ENCODE results near the gene LMLN. TPM values are rescaled to one million over a fixed set of nuclear protein-coding genes. Genes with fewer than 3 reads are reported as not detected.

Gene LMLN
- total RNA-seq, 3 donors from 2014 or later = 3.9 to 12.0 (median 5.0) TPM

DNA sequence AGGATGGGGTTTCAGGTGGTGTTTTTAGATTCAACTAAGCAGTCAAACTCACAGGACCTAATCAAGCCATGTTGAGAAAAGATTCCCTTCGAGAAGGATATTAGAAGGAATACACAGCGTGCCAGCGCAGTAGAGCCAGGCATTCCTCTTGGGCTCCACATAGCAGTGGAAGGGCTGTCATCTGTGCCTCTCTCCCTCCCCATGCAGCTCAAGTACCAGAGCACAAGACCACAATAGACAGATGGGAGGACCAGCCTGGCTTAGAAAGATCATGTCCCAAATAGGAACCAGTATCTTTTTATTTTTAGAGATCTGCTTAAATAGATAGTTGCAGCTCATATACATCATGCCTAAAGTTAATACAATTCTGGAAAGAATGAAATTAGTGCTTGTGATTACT lies 37.9 kb downstream of the LMLN start:
- Histone ChIP-seq H3K27me3 (no peaks in the 10 kb centered on the region), H3K4me3 (no peak overlapping the region), H3K36me3 (no peaks in the 10 kb centered on the region), H3K9me3 (no peaks in the 10 kb centered on the region), H3K4me1 (no peaks in the 10 kb centered on the region), H3K27ac (no peak overlapping the region)
- DNase-seq (ENCODE audit: low spot score in 2 of 2) = no peak
- intact Hi-C loops (cut with DNase I; ENCODE audit: low total_unique reads) = no loop called here
- TF ChIP-seq, protein P1, sequence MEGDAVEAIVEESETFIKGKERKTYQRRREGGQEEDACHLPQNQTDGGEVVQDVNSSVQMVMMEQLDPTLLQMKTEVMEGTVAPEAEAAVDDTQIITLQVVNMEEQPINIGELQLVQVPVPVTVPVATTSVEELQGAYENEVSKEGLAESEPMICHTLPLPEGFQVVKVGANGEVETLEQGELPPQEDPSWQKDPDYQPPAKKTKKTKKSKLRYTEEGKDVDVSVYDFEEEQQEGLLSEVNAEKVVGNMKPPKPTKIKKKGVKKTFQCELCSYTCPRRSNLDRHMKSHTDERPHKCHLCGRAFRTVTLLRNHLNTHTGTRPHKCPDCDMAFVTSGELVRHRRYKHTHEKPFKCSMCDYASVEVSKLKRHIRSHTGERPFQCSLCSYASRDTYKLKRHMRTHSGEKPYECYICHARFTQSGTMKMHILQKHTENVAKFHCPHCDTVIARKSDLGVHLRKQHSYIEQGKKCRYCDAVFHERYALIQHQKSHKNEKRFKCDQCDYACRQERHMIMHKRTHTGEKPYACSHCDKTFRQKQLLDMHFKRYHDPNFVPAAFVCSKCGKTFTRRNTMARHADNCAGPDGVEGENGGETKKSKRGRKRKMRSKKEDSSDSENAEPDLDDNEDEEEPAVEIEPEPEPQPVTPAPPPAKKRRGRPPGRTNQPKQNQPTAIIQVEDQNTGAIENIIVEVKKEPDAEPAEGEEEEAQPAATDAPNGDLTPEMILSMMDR (IDR thresholded peaks at IDR 0.05) = no peak
- TF ChIP-seq POLR2AphosphoS5 (IDR thresholded peaks at IDR 0.05) (no peak), POLR2A (IDR thresholded peaks at IDR 0.05) (no peak)

DNA sequence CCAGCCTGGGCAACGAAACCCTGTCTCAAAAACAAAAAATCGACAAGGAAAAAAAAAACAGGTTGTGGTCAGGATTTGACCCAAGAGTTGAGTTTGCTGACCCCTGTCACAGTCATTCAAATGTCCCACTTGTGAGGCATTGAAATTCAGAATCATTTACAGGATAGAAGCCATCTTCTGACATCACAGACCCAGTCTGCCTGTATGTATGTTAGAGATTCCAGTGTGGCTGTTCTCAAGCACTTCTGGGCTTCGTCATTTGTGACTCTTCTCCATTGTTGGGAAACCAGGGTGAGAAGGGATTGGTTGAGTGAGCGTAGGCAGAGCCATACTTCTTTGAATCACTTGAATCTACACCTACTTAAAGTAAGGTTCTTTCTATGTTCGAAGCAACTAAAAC lies 57.1 kb downstream of the LMLN start:
- DNase-seq (ENCODE audit: low spot score in 2 of 2) = no peak
- H3K4me3 ChIP-seq = no peak overlapping the region
- TF ChIP-seq POLR2AphosphoS5 (IDR thresholded peaks at IDR 0.05) (no peak), POLR2A (IDR thresholded peaks at IDR 0.05) (no peak)
- TF ChIP-seq, protein P1 (IDR thresholded peaks at IDR 0.05) = no peak
- no peaks in the 10 kb centered on the region for H3K27me3 ChIP-seq
- H3K4me1 ChIP-seq = no peaks in the 10 kb centered on the region
- H3K36me3 ChIP-seq = no peaks in the 10 kb centered on the region
- intact Hi-C loops (cut with DNase I; ENCODE audit: low total_unique reads) = no loop called here
- H3K9me3 ChIP-seq = no peaks in the 10 kb centered on the region
- no peak overlapping the region for H3K27ac ChIP-seq

DNA sequence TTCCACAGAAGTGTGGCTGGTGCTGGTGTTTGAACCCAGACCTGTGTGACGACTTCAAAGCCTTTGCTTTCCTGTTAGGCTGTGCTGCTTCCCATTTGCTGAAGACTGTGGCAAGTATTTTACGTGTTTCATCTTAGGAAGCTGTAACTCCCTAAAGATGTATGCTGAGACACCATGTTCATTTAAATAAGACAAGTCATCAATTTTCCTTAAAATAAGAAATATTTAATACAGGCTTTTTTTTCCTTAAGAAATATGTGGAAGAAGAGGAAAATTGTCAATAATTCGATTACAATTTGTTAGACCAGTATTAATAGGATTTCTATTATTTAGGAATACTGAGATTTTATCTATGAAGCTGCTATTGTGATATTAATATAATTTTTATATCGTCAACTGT lies 58.4 kb downstream of the LMLN start:
- H3K36me3 ChIP-seq = no peaks in the 10 kb centered on the region
- no peak overlapping the region for H3K27ac ChIP-seq
- H3K4me1 ChIP-seq = no peaks in the 10 kb centered on the region
- TF ChIP-seq POLR2A (IDR thresholded peaks at IDR 0.05) (no peak), POLR2AphosphoS5 (IDR thresholded peaks at IDR 0.05) (no peak)
- TF ChIP-seq, protein P1 (IDR thresholded peaks at IDR 0.05) = no peak
- intact Hi-C loops (cut with DNase I; ENCODE audit: low total_unique reads) = no loop called here
- no peak overlapping the region for H3K4me3 ChIP-seq
- DNase-seq (ENCODE audit: low spot score in 2 of 2) = no peak
- H3K9me3 ChIP-seq = no peaks in the 10 kb centered on the region
- H3K27me3 ChIP-seq = no peaks in the 10 kb centered on the region

DNA sequence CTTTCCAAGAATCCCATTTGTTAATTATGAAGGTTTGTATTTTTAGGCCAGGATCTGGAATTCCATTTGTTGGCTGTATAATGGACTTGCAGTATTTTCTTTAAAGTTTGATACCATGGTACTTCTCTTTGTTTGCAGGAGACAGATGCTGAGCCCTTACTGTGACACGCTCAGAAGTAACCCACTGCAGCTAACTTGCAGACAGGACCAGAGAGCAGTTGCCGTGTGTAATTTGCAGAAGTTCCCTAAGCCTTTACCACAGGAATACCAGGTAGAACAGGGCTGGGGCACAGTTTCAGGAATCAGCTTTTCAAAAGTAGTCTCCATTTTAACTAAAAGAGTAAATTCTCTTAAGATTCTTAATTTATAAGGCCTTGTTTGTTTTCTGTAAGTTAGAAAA lies 59.1 kb downstream of the LMLN start:
- H3K4me3 ChIP-seq = no peak overlapping the region
- no peaks in the 10 kb centered on the region for H3K36me3 ChIP-seq
- no peaks in the 10 kb centered on the region for H3K9me3 ChIP-seq
- H3K4me1 ChIP-seq = no peaks in the 10 kb centered on the region
- intact Hi-C loops (cut with DNase I; ENCODE audit: low total_unique reads) = no loop called here
- TF ChIP-seq POLR2A (IDR thresholded peaks at IDR 0.05) = no peak
- TF ChIP-seq, protein P1 (IDR thresholded peaks at IDR 0.05) = no peak
- no peak for TF ChIP-seq POLR2AphosphoS5 (IDR thresholded peaks at IDR 0.05)
- H3K27ac ChIP-seq = no peak overlapping the region
- no peaks in the 10 kb centered on the region for H3K27me3 ChIP-seq
- DNase-seq (ENCODE audit: low spot score in 2 of 2) = no peak

DNA sequence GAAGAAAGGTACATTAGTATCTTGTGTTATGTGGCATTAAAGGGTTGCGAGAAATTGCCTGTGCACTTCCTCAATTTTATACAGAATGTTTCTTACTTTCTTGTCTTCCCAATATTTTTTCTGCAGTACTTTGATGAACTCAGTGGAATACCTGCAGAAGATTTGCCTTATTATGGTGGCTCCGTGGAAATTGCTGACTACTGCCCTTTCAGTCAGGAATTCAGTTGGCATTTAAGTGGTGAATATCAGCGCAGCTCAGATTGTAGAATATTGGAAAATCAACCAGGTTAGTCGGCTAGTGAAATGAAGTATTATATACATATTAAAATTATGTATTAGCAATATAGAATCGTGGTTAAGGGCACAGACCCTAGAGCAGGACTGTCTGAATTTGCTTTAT lies 61.3 kb downstream of the LMLN start:
- intact Hi-C loops (cut with DNase I; ENCODE audit: low total_unique reads) = no loop called here
- no peaks in the 10 kb centered on the region for H3K9me3 ChIP-seq
- no peak for DNase-seq (ENCODE audit: low spot score in 2 of 2)
- H3K27ac ChIP-seq = no peak overlapping the region
- H3K4me3 ChIP-seq = no peak overlapping the region
- H3K27me3 ChIP-seq = no peaks in the 10 kb centered on the region
- TF ChIP-seq POLR2AphosphoS5 (IDR thresholded peaks at IDR 0.05) (no peak), POLR2A (IDR thresholded peaks at IDR 0.05) (no peak)
- TF ChIP-seq, protein P1 (IDR thresholded peaks at IDR 0.05) = no peak
- no peaks in the 10 kb centered on the region for H3K4me1 ChIP-seq
- no peaks in the 10 kb centered on the region for H3K36me3 ChIP-seq

Data from breast epithelium (tissue), 4 donors.